Activated naive CD4-positive, alpha-beta T cell treated with anti-CD3 and anti-CD28 coated beads for 36 hours (primary cell): ENCODE data around the gene ZNF141. TPM values are rescaled to one million over a fixed set of nuclear protein-coding genes. Genes with fewer than 3 reads are reported as not detected.

Source experiments
- CTCF ChIA-PET: fragments of 350-600 bp; sonication (Branson Sonifier 250); formaldehyde crosslinking; loops from one replicate; lab custom pipeline; 2021; ENCODE audit warnings: antibody characterized with exemption; lab: Charles Lee
- DNase-seq: peaks from one replicate; pipeline ENCODE4 v3.0.0-alpha.2; 2020
- H3K27ac Mint-ChIP-seq: one replicate; pipeline ENCODE4 v1.8.0; 2021; ENCODE audit warnings: mild to moderate bottlenecking, mixed read lengths
- H3K27me3 Mint-ChIP-seq: one replicate; pipeline ENCODE4 v1.8.0; 2021; ENCODE audit warnings: low read depth, mixed read lengths
- H3K36me3 Mint-ChIP-seq: one replicate; pipeline ENCODE4 v1.8.0; 2021; ENCODE audit warnings: low read depth, mixed read lengths
- H3K4me1 Mint-ChIP-seq: one replicate; pipeline ENCODE4 v1.8.0; 2021; ENCODE audit warnings: low read depth, mixed read lengths
- H3K4me3 Mint-ChIP-seq: one replicate; pipeline ENCODE4 v1.8.0; 2021; ENCODE audit warnings: mild to moderate bottlenecking, moderate library complexity, mixed read lengths
- H3K9me3 Mint-ChIP-seq: one replicate; pipeline ENCODE4 v1.8.0; 2021; ENCODE audit warnings: mixed read lengths
- intact Hi-C: fragments of 100-400 bp; cut with micrococcal nuclease; formaldehyde crosslinking; loops from one replicate; pipeline ENCODE4 v1.15.1; 2023
- total RNA-seq, 2 experiments: library from RNA; stranded (reverse); gene quantifications; one replicate each; pipeline ENCODE4 v1.2.3, GENCODE V29; 2021

ZNF141 gene
- total RNA-seq, 2 experiments from 2014 or later = 21.2 to 23.2 TPM

GRCh38 chr4:336099-336892, 1.3 kb upstream of the ZNF141 start:
- DNase-seq = no peak
- H3K36me3 Mint-ChIP-seq = peaks cover 35% of the 10 kb centered on the region
- intact Hi-C loops = loop anchor here (2.0 to 10.0 kb wide), 3 partner anchors 214 to 447 kb away; partner anchors contain the start of genes ATP5ME, MYL5 and ZNF718
- H3K4me3 Mint-ChIP-seq = peak overlapping the region; percentile 64
- CTCF ChIA-PET = no interaction called here
- H3K9me3 Mint-ChIP-seq = peaks cover 27% of the 10 kb centered on the region
- H3K27ac Mint-ChIP-seq = peak overlapping the region; percentile 24
- no peaks in the 10 kb centered on the region for H3K27me3 Mint-ChIP-seq
- peaks cover 22% of the 10 kb centered on the region for H3K4me1 Mint-ChIP-seq

DNA sequence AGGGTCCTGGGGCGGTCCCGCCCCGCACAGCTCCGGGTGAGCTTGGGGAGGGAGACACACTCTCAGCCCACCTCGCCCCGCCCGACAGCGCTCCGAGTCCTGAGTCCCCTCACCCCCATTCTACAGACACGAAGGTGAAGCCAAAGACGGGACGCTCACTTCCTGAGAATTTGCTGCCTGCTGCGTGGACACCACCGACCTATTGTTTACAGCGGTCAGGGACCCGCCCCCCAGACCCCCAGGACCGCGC, 796 bp upstream of the ZNF141 start:
- Mint-ChIP-seq H3K36me3 (peaks cover 40% of the 10 kb centered on the region), H3K4me1 (peaks cover 22% of the 10 kb centered on the region), H3K27me3 (no peaks in the 10 kb centered on the region), H3K4me3 (peak overlapping the region; percentile 99), H3K9me3 (peaks cover 32% of the 10 kb centered on the region), H3K27ac (peak overlapping the region; percentile 99)
- CTCF ChIA-PET = no interaction called here
- DNase-seq = no peak
- intact Hi-C loops = loop anchor here (1.0 to 10.0 kb wide), 5 partner anchors 137 to 446 kb away; partner anchors contain the start of genes ATP5ME, MYL5, PIGG and ZNF718

DNA sequence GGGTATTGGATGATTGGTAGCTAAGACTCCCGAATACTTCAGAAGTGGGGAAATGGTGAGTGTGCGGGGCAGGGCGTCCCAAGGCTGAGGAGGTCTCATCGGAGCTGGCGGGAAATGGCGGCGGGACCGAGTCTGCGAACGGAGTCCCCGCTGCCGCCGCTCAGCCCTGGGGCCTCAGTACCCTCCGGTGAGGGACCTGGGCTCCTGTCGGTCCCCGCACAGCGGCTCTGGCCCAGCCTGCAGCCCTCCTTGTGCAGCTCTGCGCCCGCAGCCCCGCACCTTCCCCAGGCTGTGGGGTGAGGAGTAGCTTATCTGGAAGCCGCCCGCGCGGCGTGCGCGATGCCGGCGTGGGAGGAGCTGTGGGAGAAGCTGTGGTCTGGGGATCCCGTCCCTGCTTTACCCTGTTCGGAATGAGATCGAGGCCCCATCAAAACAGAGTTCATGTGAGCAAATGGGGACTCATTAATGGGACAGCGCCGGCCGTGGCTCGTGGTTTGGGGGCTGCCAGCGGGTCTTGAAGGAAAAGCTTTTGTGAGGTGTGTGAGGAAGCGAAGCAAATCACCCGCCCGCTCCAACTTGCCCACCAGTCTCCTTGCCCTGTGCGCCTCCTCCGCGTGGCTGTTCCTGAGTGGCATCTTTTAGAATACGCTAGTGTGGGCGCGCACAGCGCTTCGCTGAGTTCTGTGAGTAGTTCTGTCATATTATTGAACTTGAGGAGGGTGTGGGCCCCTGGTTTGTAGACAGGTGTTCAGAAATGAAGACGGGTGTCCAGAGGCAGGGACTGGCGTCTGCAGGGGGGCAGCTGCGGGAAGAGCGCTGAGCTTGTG, 531 bp downstream of the ZNF141 start:
- Mint-ChIP-seq H3K27ac (peak overlapping the region; percentile 99), H3K4me3 (peak overlapping the region; percentile 99), H3K4me1 (peaks cover 22% of the 10 kb centered on the region), H3K9me3 (peaks cover 37% of the 10 kb centered on the region), H3K27me3 (no peaks in the 10 kb centered on the region), H3K36me3 (peaks cover 53% of the 10 kb centered on the region)
- intact Hi-C loops = loop anchor here (1.0 to 10.0 kb wide), 5 partner anchors 136 to 445 kb away; partner anchors contain the start of genes ATP5ME, MYL5, PIGG and ZNF718
- peak; percentile 57 for DNase-seq
- CTCF ChIA-PET = interaction anchor here (0.6 kb wide), 1 partner anchor 33 kb away, joined by 4 read pairs; the partner anchor contains the start of gene ZNF732

DNA sequence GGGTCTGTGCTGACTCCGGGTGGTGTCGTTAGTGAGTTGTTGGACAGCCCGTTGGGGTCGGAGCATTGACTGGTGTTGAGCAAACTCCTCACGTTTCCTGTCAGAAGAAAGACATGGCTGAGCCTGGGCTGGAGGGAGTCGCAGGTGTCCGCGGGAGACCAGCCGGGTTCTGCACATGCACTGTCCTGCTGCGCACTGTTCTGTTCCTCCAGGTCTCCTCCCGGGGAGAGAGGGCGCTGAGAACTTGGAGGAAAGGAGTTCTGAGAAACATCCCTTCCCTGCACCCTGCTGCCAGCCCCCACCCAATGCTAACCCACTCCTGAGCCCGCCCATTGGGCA, 1.1 kb downstream of the ZNF141 start:
- CTCF ChIA-PET = interaction anchor here (0.6 kb wide), 1 partner anchor 33 kb away, joined by 4 read pairs; the partner anchor contains the start of gene ZNF732
- intact Hi-C loops = loop anchor here (5.0 to 10.0 kb wide), 2 partner anchors 216 to 336 kb away; partner anchors contain the start of genes ATP5ME, MYL5 and ZNF718
- Mint-ChIP-seq H3K9me3 (peaks cover 40% of the 10 kb centered on the region), H3K4me1 (peaks cover 22% of the 10 kb centered on the region), H3K4me3 (peak overlapping the region; percentile 99), H3K27ac (peak overlapping the region; percentile 99), H3K36me3 (peaks cover 59% of the 10 kb centered on the region), H3K27me3 (no peaks in the 10 kb centered on the region)
- no peak for DNase-seq

GRCh38 chr4:340011-340410, 2.4 kb downstream of the ZNF141 start:
- H3K9me3 Mint-ChIP-seq = peaks cover 42% of the 10 kb centered on the region
- no peak overlapping the region for H3K27ac Mint-ChIP-seq
- CTCF ChIA-PET = interaction anchor here (0.6 to 0.9 kb wide), 2 partner anchors 17 to 96 kb away, joined by 3 to 5 read pairs; no protein-coding TSS in a partner anchor
- intact Hi-C loops = no loop called here
- H3K36me3 Mint-ChIP-seq = peaks cover 69% of the 10 kb centered on the region
- DNase-seq = no peak
- H3K4me1 Mint-ChIP-seq = peaks cover 22% of the 10 kb centered on the region
- no peak overlapping the region for H3K4me3 Mint-ChIP-seq
- no peaks in the 10 kb centered on the region for H3K27me3 Mint-ChIP-seq

- H3K9me3 Mint-ChIP-seq = peaks cover 67% of the 10 kb centered on the region
Observed at GRCh38 chr4:373062-373839, 35.6 kb downstream of the ZNF141 start.

DNA sequence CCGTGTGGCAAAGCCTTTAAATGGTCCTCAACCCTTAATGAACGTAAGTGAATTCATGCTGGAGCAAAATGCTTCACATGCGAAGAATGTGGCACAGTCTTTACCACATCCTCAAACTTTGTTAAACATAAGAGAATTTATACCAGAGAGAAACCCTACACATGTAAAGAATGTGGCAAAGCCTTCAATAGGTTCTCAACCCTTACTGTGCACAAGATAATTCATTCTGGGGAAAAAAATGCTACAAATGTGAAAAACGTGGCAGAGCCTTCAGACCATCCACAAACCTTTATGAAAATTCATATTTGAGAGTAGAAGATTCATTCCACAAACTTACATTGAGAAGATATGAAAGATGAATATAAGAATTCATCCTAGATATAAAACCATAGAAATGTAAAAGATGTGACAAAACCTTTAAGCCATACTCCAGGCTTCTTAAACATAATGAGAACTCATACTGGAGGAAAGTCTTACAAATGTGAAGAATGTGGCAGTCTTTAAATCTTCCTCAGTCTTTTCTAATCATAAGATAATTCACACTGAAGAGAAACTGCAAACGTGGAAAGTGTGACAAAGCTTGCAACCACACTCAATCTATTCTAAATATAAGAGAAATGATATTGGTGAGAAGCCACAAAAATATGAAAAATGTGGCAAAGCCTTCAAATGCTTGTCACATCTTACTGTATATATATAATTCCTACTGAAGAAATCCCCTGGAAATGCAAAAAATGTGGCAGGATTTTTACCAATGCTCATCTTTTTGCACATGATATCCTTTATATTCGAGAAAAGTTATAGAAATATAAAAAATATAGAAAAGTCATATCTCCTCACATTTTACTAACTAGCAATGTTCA, 36.9 kb downstream of the ZNF141 start:
- H3K36me3 Mint-ChIP-seq = peaks cover 64% of the 10 kb centered on the region

More at GRCh38 chr4:373062-373839, 35.6 kb downstream of the ZNF141 start:
- peaks cover 71% of the 10 kb centered on the region for H3K36me3 Mint-ChIP-seq
- CTCF ChIA-PET = no interaction called here
- DNase-seq = no peak
- H3K27me3 Mint-ChIP-seq = no peaks in the 10 kb centered on the region
- intact Hi-C loops = loop anchor here (10.0 kb wide), 1 partner anchor 72 kb away; no protein-coding TSS in a partner anchor
- H3K4me3 Mint-ChIP-seq = no peak overlapping the region
- no peak overlapping the region for H3K27ac Mint-ChIP-seq
- no peaks in the 10 kb centered on the region for H3K4me1 Mint-ChIP-seq

DNA sequence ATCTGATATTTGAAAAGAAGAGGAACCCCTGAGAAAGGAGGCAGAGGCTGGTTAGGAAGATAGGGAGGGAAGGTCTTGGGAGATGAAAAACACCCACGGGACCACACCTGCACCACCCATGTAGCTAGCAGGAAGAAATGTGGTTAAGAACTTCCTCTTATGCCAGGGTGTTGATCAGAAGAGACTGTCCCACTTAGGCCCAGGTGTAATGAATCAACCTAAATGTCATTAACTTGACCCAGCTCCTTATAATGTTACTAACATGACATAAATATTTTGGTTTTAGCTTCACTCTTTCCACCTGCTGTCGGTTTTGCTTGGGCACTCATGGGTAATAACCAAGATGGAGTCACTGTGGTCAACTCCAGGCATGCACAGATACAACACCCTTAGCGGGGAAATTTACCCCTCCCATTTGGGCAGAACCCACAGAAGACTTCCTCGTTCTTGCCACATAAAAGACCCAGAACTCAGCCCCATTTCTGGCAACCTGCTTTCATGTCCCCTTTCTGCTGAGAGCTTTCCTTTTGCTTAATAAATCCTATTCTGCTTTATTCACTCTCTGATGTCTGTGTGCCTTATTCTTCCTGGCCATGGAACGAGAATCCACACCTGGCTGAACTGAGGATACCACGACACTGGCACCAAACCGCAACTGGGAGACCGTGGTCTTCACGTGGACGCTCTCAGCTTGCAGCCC, 46.8 kb downstream of the ZNF141 start:
- DNase-seq = no peak
- H3K4me3 Mint-ChIP-seq = no peak overlapping the region
- peaks cover 59% of the 10 kb centered on the region for H3K9me3 Mint-ChIP-seq
- H3K27me3 Mint-ChIP-seq = no peaks in the 10 kb centered on the region
- H3K4me1 Mint-ChIP-seq = no peaks in the 10 kb centered on the region
- CTCF ChIA-PET = no interaction called here
- no peak overlapping the region for H3K27ac Mint-ChIP-seq
- peaks cover 26% of the 10 kb centered on the region for H3K36me3 Mint-ChIP-seq
- intact Hi-C loops = no loop called here

More for the DNA sequence above, 36.9 kb downstream of the ZNF141 start:
- no peak overlapping the region for H3K4me3 Mint-ChIP-seq
- H3K4me1 Mint-ChIP-seq = no peaks in the 10 kb centered on the region
- H3K9me3 Mint-ChIP-seq = peaks cover 63% of the 10 kb centered on the region
- no peaks in the 10 kb centered on the region for H3K27me3 Mint-ChIP-seq
- CTCF ChIA-PET = no interaction called here
- intact Hi-C loops = loop anchor here (10.0 kb wide), 1 partner anchor 70 kb away; no protein-coding TSS in a partner anchor
- no peak overlapping the region for H3K27ac Mint-ChIP-seq
- no peak for DNase-seq

DNA sequence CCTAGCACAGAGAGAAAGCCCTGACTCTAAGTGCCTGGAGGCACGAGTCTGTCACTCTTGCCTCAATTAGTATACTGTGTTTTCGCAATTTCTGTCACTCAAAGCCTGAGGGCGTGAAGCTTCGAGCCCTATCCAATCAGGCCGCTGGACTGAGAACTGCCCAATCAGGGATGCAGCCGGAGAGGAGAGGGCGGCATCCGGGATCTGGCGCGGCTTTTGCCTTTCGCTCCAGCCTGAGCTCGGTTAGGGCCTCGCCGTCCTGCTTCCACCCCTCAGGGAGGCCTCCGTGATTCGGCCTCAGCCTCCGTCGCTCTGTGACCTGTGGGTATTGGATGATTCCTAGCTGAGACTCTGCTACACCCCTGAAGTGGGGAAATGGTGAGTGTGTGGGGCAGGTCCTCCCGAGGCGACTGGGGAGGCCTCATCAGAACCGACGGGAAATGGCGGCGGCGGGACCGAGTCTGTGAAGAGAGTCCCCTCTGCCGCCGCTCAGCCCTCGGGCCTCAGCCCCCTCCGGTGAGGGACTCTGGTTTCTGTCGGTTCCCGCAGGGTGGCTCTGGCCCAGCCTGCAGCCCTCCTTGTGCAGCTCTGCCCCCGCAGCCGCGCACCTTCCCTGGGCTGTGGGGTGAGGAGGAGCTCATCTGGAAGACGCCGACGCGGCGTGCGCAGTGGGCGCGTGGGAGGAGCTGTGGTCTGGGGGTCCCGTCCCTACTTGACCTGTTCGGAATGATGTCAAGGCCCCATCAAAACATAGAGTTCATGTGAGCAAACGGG, 48.5 kb downstream of the ZNF141 start:
- Mint-ChIP-seq H3K4me3 (no peak overlapping the region), H3K27ac (no peak overlapping the region), H3K9me3 (peaks cover 68% of the 10 kb centered on the region), H3K36me3 (peaks cover 31% of the 10 kb centered on the region), H3K27me3 (no peaks in the 10 kb centered on the region), H3K4me1 (no peaks in the 10 kb centered on the region)
- intact Hi-C loops = no loop called here
- DNase-seq = no peak
- CTCF ChIA-PET = no interaction called here

- Mint-ChIP-seq H3K4me3 (no peak overlapping the region), H3K9me3 (peaks cover 67% of the 10 kb centered on the region), H3K27me3 (no peaks in the 10 kb centered on the region), H3K4me1 (no peaks in the 10 kb centered on the region), H3K36me3 (peaks cover 31% of the 10 kb centered on the region), H3K27ac (no peak overlapping the region)
- intact Hi-C loops = no loop called here
- no peak for DNase-seq
- CTCF ChIA-PET = no interaction called here
Observed at GRCh38 chr4:386708-387105, 49.1 kb downstream of the ZNF141 start.
